Suprapubic skin (tissue), 4 donors: ENCODE measurements around the gene CIAO2B.

Experiments
- CTCF ChIP-seq, 2 donors: fragments of 200-600 bp in 1 of 2; fragments of 450-650 bp in 1 of 2; sonication (generic) in 1 of 2; IDR thresholded peaks; one replicate each; pipeline ENCODE4 v1.5.1; 2016 to 2019; ENCODE audit warnings: antibody characterized with exemption in 2 of 2, mild to moderate bottlenecking in 1 of 2, moderate library complexity in 1 of 2
- POLR2A ChIP-seq, 2 donors: fragments of 450-650 bp; IDR thresholded peaks; one replicate each; pipeline ENCODE4 v1.6.1; 2017; ENCODE audit warnings: antibody characterized with exemption in 2 of 2, mild to moderate bottlenecking in 2 of 2, moderate library complexity in 2 of 2
- POLR2AphosphoS5 ChIP-seq, 3 donors: sonication (generic); formaldehyde crosslinking; IDR thresholded peaks; one replicate each; pipeline ENCODE4 v1.6.1; 2017; ENCODE audit warnings: antibody characterized with exemption in 3 of 3

GRCh38 chr16:66920924-66921680, 13.1 kb downstream of the CIAO2B start:
- no peak for TF ChIP-seq CTCF (IDR thresholded peaks at IDR 0.05)
- no peak for TF ChIP-seq POLR2A (IDR thresholded peaks at IDR 0.05)
- TF ChIP-seq POLR2AphosphoS5 (IDR thresholded peaks at IDR 0.05): no peak
